Testis (tissue), 2 donors: ENCODE data around the gene KMT5C.

Source experiments
- CTCF ChIP-seq, 3 experiments: fragments of 450-650 bp in 2 of 3; fragments of 200-600 bp in 1 of 3; sonication (generic) in 1 of 3; IDR thresholded peaks; one replicate each; pipeline ENCODE4 v1.5.1; 2016 to 2019; ENCODE audit warnings: antibody characterized with exemption in 3 of 3, mild to moderate bottlenecking in 2 of 3, moderate library complexity in 1 of 3
- POLR2A ChIP-seq: fragments of 450-650 bp; IDR thresholded peaks from one replicate; pipeline ENCODE4 v1.6.1; 2017; ENCODE audit warnings: antibody characterized with exemption, mild to moderate bottlenecking, moderate library complexity

GRCh38 chr19:55324662-55325061 lies 15.0 kb upstream of the KMT5C start:
- no peak for TF ChIP-seq CTCF (IDR thresholded peaks at IDR 0.05)
- TF ChIP-seq POLR2A: no peak
